A549 (cell line): Measurements from ENCODE around the gene C1orf35.

ENCODE experiments used
- CHD4 ChIP-seq: fragments of 200-600 bp; sonication (generic); IDR thresholded peaks from 2 replicates; pipeline ENCODE4 v1.6.1; 2016; ENCODE audit warnings: antibody characterized with exemption, mild to moderate bottlenecking, borderline replicate concordance
- CTCF ChIP-seq: fragments of >200 bp; sonication (Bioruptor Twin); formaldehyde crosslinking; IDR thresholded peaks from 3 replicates; pipeline ENCODE4 v1.5.1; 2016
- EP300 ChIP-seq, 2 experiments: fragments of >200 bp; sonication (Bioruptor Twin); formaldehyde crosslinking; IDR thresholded peaks; 2 replicates in 1 of 2; 3 replicates in 1 of 2; pipeline ENCODE4 v1.6.1; 2016 to 2017
- RAD21 ChIP-seq, 2 experiments: fragments of >200 bp in 1 of 2; sonication (Bioruptor Twin) in 1 of 2; formaldehyde crosslinking in 1 of 2; IDR thresholded peaks in 1 of 2; conservative IDR thresholded peaks in 1 of 2; 2 replicates in 1 of 2; 3 replicates in 1 of 2; pipeline ENCODE4 v1.6.1; 2012 to 2018; ENCODE audit warnings: inconsistent platforms in 1 of 2
- ZNF302 ChIP-seq: fragments of 250-450 bp; sonication (Bioruptor Pico); IDR thresholded peaks from 2 replicates; pipeline ENCODE4 v1.9.0; 2021; ENCODE audit warnings: inconsistent platforms, mild to moderate bottlenecking, moderate library complexity
- TF ChIP-seq, protein P1 (sequence below): fragments of 200-600 bp; sonication (generic); IDR thresholded peaks from 2 replicates; pipeline ENCODE4 v1.6.1; 2016; ENCODE audit warnings: antibody characterized with exemption, mild to moderate bottlenecking, moderate library complexity

DNA sequence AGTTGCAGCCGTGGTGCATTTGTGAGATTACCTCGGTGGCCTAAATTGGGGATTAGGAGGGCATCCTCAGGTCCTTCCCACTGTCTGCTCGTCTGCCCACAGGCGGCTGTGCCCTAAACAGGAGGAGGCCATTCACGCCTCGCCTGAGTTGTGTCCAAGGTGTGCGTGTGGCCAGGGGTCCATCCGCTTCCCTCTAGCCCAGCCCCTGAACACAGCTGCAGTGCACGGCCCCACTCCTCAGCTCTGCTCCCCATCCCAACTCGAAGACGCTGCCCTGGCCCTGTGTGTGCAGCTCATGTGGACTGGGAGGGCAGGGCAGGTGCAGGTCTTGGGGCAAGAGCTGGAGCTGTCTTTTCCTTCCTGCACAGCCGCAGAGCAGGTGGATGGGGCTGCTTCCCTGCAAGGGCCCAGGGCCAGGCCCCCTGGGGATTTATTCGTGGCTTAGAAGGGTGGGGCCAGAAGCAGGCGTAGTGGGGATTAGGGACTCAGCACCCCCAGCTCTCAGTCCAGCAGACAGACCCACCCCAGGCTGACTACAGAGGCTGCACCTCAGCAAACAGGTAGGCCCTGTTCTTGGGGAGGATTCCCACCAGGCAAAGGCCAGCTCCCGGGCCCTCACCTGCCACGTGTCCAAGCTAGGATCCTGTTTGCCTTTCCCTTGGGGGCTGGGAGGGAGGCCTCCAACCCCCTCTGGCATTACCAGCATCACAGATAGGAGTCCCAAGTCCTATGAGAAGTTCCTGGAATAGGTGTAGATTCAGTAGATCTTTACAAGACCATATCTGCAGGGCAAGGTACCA, 41.3 kb upstream of the C1orf35 start:
- TF ChIP-seq CHD4 (no peak), CTCF (no peak), EP300 (IDR thresholded peaks at IDR 0.05) (no peak), ZNF302 (CRISPR knock-in tag) (no peak), RAD21 (conservative IDR thresholded peaks at IDR 0.05 in 1 of 2, IDR thresholded peaks at IDR 0.05 in 1 of 2) (no peak)
- TF ChIP-seq, protein P1, sequence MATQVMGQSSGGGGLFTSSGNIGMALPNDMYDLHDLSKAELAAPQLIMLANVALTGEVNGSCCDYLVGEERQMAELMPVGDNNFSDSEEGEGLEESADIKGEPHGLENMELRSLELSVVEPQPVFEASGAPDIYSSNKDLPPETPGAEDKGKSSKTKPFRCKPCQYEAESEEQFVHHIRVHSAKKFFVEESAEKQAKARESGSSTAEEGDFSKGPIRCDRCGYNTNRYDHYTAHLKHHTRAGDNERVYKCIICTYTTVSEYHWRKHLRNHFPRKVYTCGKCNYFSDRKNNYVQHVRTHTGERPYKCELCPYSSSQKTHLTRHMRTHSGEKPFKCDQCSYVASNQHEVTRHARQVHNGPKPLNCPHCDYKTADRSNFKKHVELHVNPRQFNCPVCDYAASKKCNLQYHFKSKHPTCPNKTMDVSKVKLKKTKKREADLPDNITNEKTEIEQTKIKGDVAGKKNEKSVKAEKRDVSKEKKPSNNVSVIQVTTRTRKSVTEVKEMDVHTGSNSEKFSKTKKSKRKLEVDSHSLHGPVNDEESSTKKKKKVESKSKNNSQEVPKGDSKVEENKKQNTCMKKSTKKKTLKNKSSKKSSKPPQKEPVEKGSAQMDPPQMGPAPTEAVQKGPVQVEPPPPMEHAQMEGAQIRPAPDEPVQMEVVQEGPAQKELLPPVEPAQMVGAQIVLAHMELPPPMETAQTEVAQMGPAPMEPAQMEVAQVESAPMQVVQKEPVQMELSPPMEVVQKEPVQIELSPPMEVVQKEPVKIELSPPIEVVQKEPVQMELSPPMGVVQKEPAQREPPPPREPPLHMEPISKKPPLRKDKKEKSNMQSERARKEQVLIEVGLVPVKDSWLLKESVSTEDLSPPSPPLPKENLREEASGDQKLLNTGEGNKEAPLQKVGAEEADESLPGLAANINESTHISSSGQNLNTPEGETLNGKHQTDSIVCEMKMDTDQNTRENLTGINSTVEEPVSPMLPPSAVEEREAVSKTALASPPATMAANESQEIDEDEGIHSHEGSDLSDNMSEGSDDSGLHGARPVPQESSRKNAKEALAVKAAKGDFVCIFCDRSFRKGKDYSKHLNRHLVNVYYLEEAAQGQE, result no peak
